Neural cell (in vitro differentiated cells): Measurements from ENCODE around the gene MSANTD3.

Source experiments
- EP300 ChIP-seq: fragments of 450-650 bp; conservative IDR thresholded peaks from 2 replicates; pipeline ENCODE4 v1.6.1; 2014; ENCODE audit warnings: antibody characterized with exemption, mild to moderate bottlenecking, moderate library complexity; ENCODE audit not compliant: poor library complexity, severe bottlenecking
- EZH2 ChIP-seq: fragments of 200-600, 300-800 bp; shearing (Covaris generic), sonication (generic); IDR thresholded peaks from 2 replicates; pipeline ENCODE4 v1.6.1; 2014; ENCODE audit warnings: antibody characterized with exemption, low read length, borderline replicate concordance, mild to moderate bottlenecking; ENCODE audit not compliant: insufficient read depth, poor library complexity, severe bottlenecking
- MXI1 ChIP-seq: fragments of 450-650 bp; conservative IDR thresholded peaks from 2 replicates; pipeline ENCODE4 v1.6.1; 2014; ENCODE audit warnings: antibody characterized with exemption, mild to moderate bottlenecking; ENCODE audit not compliant: poor library complexity, severe bottlenecking
- POLR2AphosphoS5 ChIP-seq: IDR thresholded peaks from 2 replicates; pipeline ENCODE4 v1.6.1; 2012
- RAD21 ChIP-seq: fragments of 450-650 bp; conservative IDR thresholded peaks from 2 replicates; pipeline ENCODE4 v1.6.1; 2014; ENCODE audit warnings: antibody characterized with exemption, mild to moderate bottlenecking, moderate library complexity
- TAF1 ChIP-seq: IDR thresholded peaks from 2 replicates; pipeline ENCODE4 v1.6.1; 2012; ENCODE audit warnings: low read depth
- TF ChIP-seq, protein P1 (sequence below): fragments of 450-650 bp; IDR thresholded peaks from 2 replicates; pipeline ENCODE4 v1.5.1; 2014; ENCODE audit warnings: antibody characterized with exemption, mild to moderate bottlenecking, moderate library complexity; ENCODE audit not compliant: poor library complexity, severe bottlenecking
- TF ChIP-seq, protein P2 (sequence below): IDR thresholded peaks from 2 replicates; pipeline ENCODE4 v1.6.1; 2012; ENCODE audit warnings: borderline replicate concordance

GRCh38 chr9:100426530-100427365 is at the start of gene MSANTD3:
- TF ChIP-seq POLR2AphosphoS5 (peak; percentile 6), EZH2 (no peak), EP300 (no peak), RAD21 (no peak), TAF1 (no peak), MXI1 (peak; percentile 45)
- TF ChIP-seq, protein P1, sequence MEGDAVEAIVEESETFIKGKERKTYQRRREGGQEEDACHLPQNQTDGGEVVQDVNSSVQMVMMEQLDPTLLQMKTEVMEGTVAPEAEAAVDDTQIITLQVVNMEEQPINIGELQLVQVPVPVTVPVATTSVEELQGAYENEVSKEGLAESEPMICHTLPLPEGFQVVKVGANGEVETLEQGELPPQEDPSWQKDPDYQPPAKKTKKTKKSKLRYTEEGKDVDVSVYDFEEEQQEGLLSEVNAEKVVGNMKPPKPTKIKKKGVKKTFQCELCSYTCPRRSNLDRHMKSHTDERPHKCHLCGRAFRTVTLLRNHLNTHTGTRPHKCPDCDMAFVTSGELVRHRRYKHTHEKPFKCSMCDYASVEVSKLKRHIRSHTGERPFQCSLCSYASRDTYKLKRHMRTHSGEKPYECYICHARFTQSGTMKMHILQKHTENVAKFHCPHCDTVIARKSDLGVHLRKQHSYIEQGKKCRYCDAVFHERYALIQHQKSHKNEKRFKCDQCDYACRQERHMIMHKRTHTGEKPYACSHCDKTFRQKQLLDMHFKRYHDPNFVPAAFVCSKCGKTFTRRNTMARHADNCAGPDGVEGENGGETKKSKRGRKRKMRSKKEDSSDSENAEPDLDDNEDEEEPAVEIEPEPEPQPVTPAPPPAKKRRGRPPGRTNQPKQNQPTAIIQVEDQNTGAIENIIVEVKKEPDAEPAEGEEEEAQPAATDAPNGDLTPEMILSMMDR = peak; percentile 24
- TF ChIP-seq, protein P2, sequence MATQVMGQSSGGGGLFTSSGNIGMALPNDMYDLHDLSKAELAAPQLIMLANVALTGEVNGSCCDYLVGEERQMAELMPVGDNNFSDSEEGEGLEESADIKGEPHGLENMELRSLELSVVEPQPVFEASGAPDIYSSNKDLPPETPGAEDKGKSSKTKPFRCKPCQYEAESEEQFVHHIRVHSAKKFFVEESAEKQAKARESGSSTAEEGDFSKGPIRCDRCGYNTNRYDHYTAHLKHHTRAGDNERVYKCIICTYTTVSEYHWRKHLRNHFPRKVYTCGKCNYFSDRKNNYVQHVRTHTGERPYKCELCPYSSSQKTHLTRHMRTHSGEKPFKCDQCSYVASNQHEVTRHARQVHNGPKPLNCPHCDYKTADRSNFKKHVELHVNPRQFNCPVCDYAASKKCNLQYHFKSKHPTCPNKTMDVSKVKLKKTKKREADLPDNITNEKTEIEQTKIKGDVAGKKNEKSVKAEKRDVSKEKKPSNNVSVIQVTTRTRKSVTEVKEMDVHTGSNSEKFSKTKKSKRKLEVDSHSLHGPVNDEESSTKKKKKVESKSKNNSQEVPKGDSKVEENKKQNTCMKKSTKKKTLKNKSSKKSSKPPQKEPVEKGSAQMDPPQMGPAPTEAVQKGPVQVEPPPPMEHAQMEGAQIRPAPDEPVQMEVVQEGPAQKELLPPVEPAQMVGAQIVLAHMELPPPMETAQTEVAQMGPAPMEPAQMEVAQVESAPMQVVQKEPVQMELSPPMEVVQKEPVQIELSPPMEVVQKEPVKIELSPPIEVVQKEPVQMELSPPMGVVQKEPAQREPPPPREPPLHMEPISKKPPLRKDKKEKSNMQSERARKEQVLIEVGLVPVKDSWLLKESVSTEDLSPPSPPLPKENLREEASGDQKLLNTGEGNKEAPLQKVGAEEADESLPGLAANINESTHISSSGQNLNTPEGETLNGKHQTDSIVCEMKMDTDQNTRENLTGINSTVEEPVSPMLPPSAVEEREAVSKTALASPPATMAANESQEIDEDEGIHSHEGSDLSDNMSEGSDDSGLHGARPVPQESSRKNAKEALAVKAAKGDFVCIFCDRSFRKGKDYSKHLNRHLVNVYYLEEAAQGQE = no peak
